ENCODE results near the gene ZSWIM6.

ZSWIM6 gene

DNA sequence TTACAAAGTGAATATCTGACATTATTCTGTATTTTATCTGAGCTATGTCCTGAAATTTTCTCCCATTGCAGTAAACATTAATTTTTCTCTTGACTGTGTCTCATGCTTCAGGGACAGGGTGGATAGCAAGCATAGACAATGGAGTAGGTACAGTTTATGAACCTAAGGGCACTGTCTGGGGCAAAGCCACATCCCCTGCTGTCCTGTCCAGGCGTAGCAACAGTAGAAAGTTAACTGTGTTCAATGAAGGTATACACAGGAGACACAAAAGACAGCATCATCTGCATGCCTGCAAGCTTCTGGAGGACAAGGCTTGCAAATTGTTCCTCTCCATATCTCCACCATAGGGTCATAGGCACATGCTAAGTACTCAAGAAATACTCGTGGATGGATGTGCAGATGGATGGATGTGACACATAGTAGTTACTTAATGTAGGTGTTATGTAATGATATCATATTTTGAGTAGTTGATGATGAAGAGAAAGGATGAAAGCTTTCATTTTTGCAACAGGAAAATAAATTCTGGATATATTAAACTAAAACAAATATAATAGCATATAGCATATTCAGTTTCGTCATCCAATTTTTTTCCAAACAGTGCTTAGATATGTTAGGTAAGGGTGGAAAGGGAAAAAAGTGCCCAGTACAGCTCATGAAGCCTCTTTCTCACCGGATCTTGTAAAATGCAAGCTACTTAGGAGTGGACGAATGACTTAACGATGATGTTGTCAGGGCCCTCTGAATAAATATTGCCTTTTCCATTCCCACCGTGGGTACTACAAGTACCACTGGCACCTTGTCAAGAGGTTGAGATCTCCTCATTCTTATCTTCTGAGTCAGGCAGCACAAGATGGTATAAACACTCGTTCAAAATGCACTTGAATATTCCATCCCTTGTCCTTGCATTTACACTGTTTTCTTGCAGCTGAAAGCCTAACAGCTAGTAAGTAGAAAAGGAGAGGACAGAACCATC is 19.9 kb upstream of the ZSWIM6 start:
- H3K27ac ChIP-seq = no peak overlapping the region

DNA sequence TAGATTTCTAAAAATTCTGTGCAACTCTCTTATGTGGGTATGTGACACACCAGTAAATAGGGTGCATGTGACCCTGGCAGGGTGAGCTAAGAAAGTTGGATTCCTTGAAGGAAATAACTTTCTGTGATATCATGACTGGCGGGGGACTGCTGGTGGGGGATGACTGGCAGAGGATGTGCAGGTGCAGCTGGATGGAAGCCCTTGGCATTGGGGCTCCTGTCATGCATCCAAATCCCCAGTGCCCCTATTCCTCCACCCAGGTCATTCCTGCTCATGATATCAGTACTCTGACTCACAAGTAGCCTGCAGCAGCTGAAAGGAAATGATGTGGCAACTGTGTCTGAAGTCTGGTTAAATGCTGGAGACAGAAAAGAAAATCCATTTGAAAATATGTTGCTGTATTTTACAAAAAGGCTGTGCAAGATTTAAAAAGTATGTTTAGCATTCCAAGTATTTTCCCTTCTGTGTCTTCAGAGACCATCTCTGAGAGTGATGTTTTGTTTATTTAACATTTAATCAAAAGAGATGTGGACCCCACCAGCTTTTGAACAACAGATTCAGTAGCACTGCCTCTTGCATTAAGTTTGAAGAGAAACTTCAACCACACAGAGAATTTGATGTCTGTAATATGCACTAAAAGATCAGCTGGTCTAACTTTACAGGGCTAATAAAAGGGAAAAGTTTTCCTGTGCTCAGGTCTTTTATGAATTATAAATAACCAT is 17.9 kb upstream of the ZSWIM6 start:
- no peak overlapping the region for H3K27ac ChIP-seq
- TF ChIP-seq, protein P1, sequence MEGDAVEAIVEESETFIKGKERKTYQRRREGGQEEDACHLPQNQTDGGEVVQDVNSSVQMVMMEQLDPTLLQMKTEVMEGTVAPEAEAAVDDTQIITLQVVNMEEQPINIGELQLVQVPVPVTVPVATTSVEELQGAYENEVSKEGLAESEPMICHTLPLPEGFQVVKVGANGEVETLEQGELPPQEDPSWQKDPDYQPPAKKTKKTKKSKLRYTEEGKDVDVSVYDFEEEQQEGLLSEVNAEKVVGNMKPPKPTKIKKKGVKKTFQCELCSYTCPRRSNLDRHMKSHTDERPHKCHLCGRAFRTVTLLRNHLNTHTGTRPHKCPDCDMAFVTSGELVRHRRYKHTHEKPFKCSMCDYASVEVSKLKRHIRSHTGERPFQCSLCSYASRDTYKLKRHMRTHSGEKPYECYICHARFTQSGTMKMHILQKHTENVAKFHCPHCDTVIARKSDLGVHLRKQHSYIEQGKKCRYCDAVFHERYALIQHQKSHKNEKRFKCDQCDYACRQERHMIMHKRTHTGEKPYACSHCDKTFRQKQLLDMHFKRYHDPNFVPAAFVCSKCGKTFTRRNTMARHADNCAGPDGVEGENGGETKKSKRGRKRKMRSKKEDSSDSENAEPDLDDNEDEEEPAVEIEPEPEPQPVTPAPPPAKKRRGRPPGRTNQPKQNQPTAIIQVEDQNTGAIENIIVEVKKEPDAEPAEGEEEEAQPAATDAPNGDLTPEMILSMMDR (IDR thresholded peaks at IDR 0.05) = no peak
- TF ChIP-seq ZFX (IDR thresholded peaks at IDR 0.05; ENCODE audit: borderline replicate concordance) = no peak

More for the DNA sequence above, 19.9 kb upstream of the ZSWIM6 start:
- no peak for TF ChIP-seq ZFX (IDR thresholded peaks at IDR 0.05; ENCODE audit: borderline replicate concordance)
- TF ChIP-seq, protein P1 (IDR thresholded peaks at IDR 0.05) = no peak

DNA sequence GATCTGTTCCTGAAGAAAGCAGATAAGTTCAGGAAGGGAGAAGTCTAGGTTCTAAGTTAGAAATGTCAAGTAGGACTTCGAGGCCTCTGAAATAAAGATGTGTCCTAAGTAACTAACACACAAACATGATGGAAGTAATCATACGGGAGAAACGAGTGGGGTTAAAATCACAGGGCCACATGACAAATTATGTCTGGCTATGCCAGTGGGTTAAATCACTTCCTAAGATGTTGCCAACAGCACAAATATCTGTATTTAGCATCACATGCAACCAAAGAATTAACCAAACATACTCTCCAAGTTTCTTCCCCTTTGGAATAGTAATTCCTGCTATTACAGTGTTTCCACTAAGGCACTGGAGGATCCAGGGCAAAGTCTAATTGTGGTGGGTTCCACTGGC is 13.7 kb upstream of the ZSWIM6 start:
- no peak for TF ChIP-seq ZFX (IDR thresholded peaks at IDR 0.05; ENCODE audit: borderline replicate concordance)
- TF ChIP-seq, protein P1 (IDR thresholded peaks at IDR 0.05) = no peak
- no peak overlapping the region for H3K27ac ChIP-seq

DNA sequence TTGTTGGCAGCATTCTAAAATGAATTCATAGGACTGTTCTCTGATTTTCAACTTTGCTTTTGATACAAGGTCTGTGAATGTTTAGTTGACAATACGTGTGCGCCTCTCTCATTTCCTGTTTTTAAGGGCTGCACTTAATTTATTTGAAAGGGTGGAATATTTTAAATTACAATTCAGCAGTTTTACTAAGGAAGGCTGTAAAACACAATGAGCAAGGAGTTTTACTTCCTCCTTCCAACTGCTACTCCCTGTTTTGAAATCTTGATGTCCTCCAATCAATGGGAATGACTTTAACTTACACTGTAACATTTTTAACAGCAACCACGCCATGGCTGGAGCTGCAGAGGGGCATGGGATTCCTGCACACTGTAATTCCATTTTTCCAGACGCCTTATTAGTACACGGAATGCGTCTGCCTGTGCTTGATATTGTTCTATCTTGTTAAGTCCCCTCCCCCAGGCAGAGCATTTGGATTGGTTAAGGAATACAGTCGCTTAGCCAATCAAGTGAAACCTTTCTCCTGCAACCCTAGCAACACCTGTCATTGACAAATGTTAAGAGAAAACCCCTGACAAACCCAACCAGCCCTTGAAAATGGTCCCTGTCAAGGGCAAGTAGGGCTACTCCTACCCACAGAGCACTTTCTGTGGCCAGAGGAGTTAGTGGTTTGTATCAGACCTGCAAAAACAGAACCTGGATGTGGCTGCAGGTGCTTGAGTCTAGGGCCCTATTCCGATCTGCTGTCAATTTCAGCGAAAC is 12.5 kb upstream of the ZSWIM6 start:
- H3K27ac ChIP-seq = no peak overlapping the region
- TF ChIP-seq, protein P1 (IDR thresholded peaks at IDR 0.05) = no peak
- TF ChIP-seq ZFX (IDR thresholded peaks at IDR 0.05; ENCODE audit: borderline replicate concordance) = no peak

DNA sequence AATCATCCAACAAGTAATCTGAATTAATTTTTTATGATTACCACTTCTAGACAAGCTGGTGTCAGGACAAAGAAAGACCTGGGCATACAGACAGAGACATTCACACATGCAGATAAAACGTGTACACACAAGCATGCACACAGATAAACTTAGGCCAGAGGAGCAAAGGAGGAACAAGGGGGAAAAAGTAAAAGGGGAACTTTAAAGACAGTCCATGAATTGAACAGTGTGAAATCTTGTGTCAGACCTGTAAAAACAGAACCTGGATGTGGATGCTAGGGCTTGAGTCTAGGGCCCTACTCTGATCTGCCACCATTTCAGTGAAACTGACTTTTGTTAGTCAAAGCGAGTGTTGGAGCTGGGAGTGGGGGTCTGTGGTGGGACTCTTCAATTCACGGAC is 11.2 kb upstream of the ZSWIM6 start:
- H3K27ac ChIP-seq = no peak overlapping the region
- TF ChIP-seq, protein P1 (IDR thresholded peaks at IDR 0.05) = no peak
- TF ChIP-seq ZFX (IDR thresholded peaks at IDR 0.05; ENCODE audit: borderline replicate concordance) = no peak

DNA sequence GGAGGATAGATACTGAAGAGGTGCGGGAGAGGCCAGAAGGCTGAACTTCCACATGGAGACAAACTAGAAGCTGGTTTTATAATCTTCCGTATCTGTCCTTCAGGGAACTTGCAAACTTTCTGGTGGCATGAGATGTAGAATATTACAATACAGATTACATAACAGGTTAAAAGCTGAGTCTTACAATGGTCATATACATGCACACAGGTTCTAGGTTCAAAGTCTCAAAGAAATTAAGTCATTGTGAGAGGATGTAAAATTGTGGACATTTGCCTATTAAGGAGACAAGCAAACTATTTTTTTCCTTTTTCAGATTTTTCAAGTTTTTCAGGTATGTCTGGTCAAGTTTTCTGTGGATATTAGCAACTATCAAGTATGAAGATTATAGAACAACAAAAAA is 10.4 kb upstream of the ZSWIM6 start:
- H3K27ac ChIP-seq = no peak overlapping the region
- TF ChIP-seq, protein P1 (IDR thresholded peaks at IDR 0.05) = no peak
- TF ChIP-seq ZFX (IDR thresholded peaks at IDR 0.05; ENCODE audit: borderline replicate concordance) = no peak

Measured in 22Rv1 (cell line).